Vagina (tissue), 2 donors: ENCODE data around the gene BAG5. TPM values are rescaled to one million over a fixed set of nuclear protein-coding genes. Genes with fewer than 3 reads are reported as not detected.
A peak's percentile ranks its signal among the peaks of the same experiment; 100 is the strongest.

ENCODE experiments used
- DNase-seq, 2 donors: peaks; one replicate each; pipeline ENCODE4 v3.0.0-alpha.2; 2017; ENCODE audit errors: extremely low spot score in 2 of 2
- H3K27ac ChIP-seq: fragments of 200-600 bp; sonication (generic); one replicate; pipeline ENCODE4 v1.5.1; 2019
- H3K27me3 ChIP-seq: fragments of 200-600 bp; sonication (generic); one replicate; pipeline ENCODE4 v1.5.1; 2019
- H3K36me3 ChIP-seq, 2 donors: fragments of 200-600 bp; sonication (generic); one replicate each; pipeline ENCODE4 v1.5.1; 2017 to 2019
- H3K4me1 ChIP-seq: fragments of 200-600 bp; sonication (generic); one replicate; pipeline ENCODE4 v1.5.1; 2019
- H3K4me3 ChIP-seq, 2 donors: fragments of 200-600 bp; sonication (generic); 1 replicate in 1 of 2; 2 replicates in 1 of 2; pipeline ENCODE4 v1.5.1; 2016 to 2019
- H3K9me3 ChIP-seq: fragments of 200-600 bp; sonication (generic); one replicate; pipeline ENCODE4 v1.5.1; 2019
- CTCF ChIP-seq, 3 experiments: fragments of 450-650 bp in 2 of 3; fragments of 200-600 bp in 1 of 3; sonication (generic) in 1 of 3; IDR thresholded peaks; one replicate each; pipeline ENCODE4 v1.5.1; 2017 to 2019; ENCODE audit warnings: antibody characterized with exemption in 3 of 3, mild to moderate bottlenecking in 2 of 3, moderate library complexity in 2 of 3
- POLR2A ChIP-seq, 2 donors: fragments of 450-650 bp; IDR thresholded peaks; one replicate each; pipeline ENCODE4 v1.6.1; 2017; ENCODE audit warnings: antibody characterized with exemption in 2 of 2, mild to moderate bottlenecking in 2 of 2, moderate library complexity in 2 of 2
- POLR2AphosphoS5 ChIP-seq, 2 donors: sonication (generic); formaldehyde crosslinking; IDR thresholded peaks; one replicate each; pipeline ENCODE4 v1.9.0; 2017; ENCODE audit warnings: antibody characterized with exemption in 2 of 2, mild to moderate bottlenecking in 2 of 2, low read depth in 1 of 2; ENCODE audit not compliant: insufficient read depth in 1 of 2
- intact Hi-C: fragments of 100-400 bp; cut with DNase I; formaldehyde crosslinking; loops from one replicate; pipeline ENCODE4 v1.15.1; 2023
- total RNA-seq: library from RNA; depleted of rRNA; stranded (reverse); fragments of >200 nt; gene quantifications from one replicate; pipeline ENCODE4 v1.2.3, GENCODE V29; 2016

The BAG5 gene
- total RNA-seq, 1 donor from 2014 or later = 21.6 TPM

- H3K4me3 ChIP-seq = no peak overlapping the region
- no peaks in the 10 kb centered on the region for H3K9me3 ChIP-seq
- no peaks in the 10 kb centered on the region for H3K27me3 ChIP-seq
- no peak overlapping the region for H3K27ac ChIP-seq
- TF ChIP-seq CTCF (IDR thresholded peaks at IDR 0.05) (no peak), POLR2A (IDR thresholded peaks at IDR 0.05) (no peak), POLR2AphosphoS5 (IDR thresholded peaks at IDR 0.05; ENCODE audit: insufficient read depth in 1 of 2, low read depth in 1 of 2) (no peak)
- H3K4me1 ChIP-seq = peaks cover 69% of the 10 kb centered on the region
- intact Hi-C loops = no loop called here
- H3K36me3 ChIP-seq = peaks cover 0 to 11% of the 10 kb centered on the region in 2 donors
- no peak for DNase-seq
These were observed 2.7 kb downstream of the BAG5 start for GRCh38 chr14:103559766-103560165.

- no peak overlapping the region for H3K4me3 ChIP-seq
- intact Hi-C loops = no loop called here
- TF ChIP-seq POLR2AphosphoS5 (IDR thresholded peaks at IDR 0.05; ENCODE audit: insufficient read depth in 1 of 2, low read depth in 1 of 2) (peak in 1 of 2 donors; percentile 8), CTCF (IDR thresholded peaks at IDR 0.05) (no peak), POLR2A (IDR thresholded peaks at IDR 0.05) (no peak)
- no peaks in the 10 kb centered on the region for H3K27me3 ChIP-seq
- no peaks in the 10 kb centered on the region for H3K9me3 ChIP-seq
- H3K36me3 ChIP-seq = peaks cover 0 to 11% of the 10 kb centered on the region in 2 donors
- peak overlapping the region; percentile 63 for H3K27ac ChIP-seq
- no peak for DNase-seq
- H3K4me1 ChIP-seq = peaks cover 54% of the 10 kb centered on the region
These were observed 4.2 kb downstream of the BAG5 start for GRCh38 chr14:103558071-103558882.

DNA sequence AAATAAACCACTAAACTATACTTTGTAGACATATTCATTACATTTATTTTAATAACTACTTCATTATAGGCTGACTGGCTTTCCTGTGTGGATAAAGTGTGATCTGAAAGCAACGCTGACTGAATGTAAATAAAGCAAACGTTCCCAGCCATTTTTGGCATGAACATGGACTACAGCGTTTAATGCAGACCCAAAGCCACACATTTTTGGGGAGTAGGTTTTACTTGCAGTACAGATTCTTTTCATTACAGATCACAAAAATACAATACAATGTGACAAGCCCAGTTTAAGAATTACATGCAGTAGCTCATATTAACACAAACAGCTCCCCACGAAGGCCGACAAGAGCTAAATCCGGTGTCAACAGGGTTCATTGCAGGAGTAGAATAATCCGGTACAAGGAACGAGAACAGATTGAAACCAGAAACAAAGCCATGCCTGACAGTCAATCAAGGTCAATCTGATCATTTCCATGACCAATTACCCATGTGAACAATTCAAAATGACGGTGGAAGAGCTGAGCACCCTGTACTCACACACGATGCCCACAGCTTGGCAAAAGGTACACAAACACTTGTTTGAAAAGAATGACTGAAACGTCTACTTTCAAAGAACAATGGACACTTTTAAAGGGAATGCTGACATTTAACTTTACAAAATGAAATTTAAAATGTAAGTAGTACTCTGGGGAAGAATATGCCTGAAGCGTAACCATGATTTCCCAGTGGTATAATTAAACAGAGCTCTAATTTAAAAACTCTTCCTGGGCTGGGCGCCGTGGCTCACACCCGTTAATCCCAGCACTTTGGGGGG is 5.3 kb downstream of the BAG5 start:
- Histone ChIP-seq H3K27me3 (no peaks in the 10 kb centered on the region), H3K27ac (peak overlapping the region; percentile 7), H3K4me1 (peaks cover 62% of the 10 kb centered on the region), H3K9me3 (no peaks in the 10 kb centered on the region), H3K36me3 (peaks cover 0 to 11% of the 10 kb centered on the region in 2 donors), H3K4me3 (no peak overlapping the region)
- TF ChIP-seq POLR2AphosphoS5 (IDR thresholded peaks at IDR 0.05; ENCODE audit: insufficient read depth in 1 of 2, low read depth in 1 of 2) (no peak), CTCF (IDR thresholded peaks at IDR 0.05) (no peak), POLR2A (IDR thresholded peaks at IDR 0.05) (no peak)
- intact Hi-C loops = no loop called here
- DNase-seq = no peak

DNA sequence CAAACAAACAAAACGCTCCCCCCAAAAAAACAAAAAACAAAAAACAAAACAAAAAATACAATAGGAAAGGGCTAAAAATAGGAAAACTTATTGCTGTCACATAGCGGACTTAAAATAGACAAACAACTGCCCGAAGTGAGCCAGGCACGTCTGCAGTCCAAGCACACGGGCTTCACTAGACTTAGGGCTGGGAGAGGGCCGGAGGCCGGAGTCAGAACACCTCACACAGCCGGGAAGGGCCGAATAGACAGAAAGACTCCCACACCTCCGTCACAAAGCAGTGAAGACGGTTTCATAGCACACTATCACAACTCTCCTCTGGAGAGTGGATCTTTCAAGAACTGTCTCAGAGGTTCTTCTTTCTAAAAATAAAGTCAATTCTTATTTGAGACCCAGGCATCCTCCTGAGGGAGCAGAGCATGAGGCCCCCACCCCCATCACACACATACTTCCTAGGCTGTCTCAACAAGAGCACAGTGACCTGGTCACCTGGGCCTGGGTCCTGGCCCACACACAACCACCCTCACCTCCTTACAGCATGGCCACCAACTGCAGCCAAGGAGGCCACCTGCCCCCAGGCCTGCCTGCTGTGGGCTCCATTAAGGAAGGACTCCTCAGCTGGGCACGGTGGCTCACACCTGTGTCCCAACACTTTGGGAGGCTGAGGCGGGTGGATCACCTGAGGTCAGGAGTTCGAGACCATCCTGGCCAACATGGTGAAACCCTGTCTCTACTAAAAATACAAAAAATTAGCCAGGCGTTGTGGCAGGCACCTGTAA is 6.7 kb downstream of the BAG5 start:
- Histone ChIP-seq H3K36me3 (peaks cover 0 to 11% of the 10 kb centered on the region in 2 donors), H3K27me3 (no peaks in the 10 kb centered on the region), H3K27ac (no peak overlapping the region), H3K4me1 (peaks cover 64% of the 10 kb centered on the region), H3K9me3 (no peaks in the 10 kb centered on the region), H3K4me3 (no peak overlapping the region)
- intact Hi-C loops = no loop called here
- DNase-seq = no peak
- TF ChIP-seq POLR2A (IDR thresholded peaks at IDR 0.05) = no peak
- no peak for TF ChIP-seq CTCF (IDR thresholded peaks at IDR 0.05)
- no peak for TF ChIP-seq POLR2AphosphoS5 (IDR thresholded peaks at IDR 0.05; ENCODE audit: insufficient read depth in 1 of 2, low read depth in 1 of 2)
